Stomach (tissue), 9 donors: ENCODE measurements around the gene CSRP1. TPM values are rescaled to one million over a fixed set of nuclear protein-coding genes. Genes with fewer than 3 reads are reported as not detected.
A peak's percentile ranks its signal among the peaks of the same experiment; 100 is the strongest.

ENCODE experiments used
- DNase-seq, 2 donors: peaks; one replicate each; pipeline versions ENCODE4 v3.0.0 to v3.0.0-alpha.2; 2013 to 2019
- H3K27ac ChIP-seq, 5 donors: fragments of 200-600 bp in 4 of 5; sonication (generic) in 4 of 5; one replicate each; pipeline ENCODE4 v1.5.1; 2013 to 2019; ENCODE audit warnings: mild to moderate bottlenecking in 1 of 5, moderate library complexity in 1 of 5
- H3K27me3 ChIP-seq, 3 donors: fragments of 200-600 bp; sonication (generic); one replicate each; pipeline ENCODE4 v1.5.1; 2017 to 2019; ENCODE audit warnings: mixed run types in 1 of 3
- H3K36me3 ChIP-seq, 4 donors: fragments of 200-600 bp; sonication (generic); 1 replicate in 3 of 4; 2 replicates in 1 of 4; pipeline ENCODE4 v1.5.1; 2016 to 2019
- H3K4me1 ChIP-seq, 4 donors: fragments of 200-600 bp; sonication (generic); one replicate each; pipeline ENCODE4 v1.5.1; 2016 to 2019
- H3K4me3 ChIP-seq, 4 donors: fragments of 200-600 bp; sonication (generic) in 3 of 4; one replicate each; pipeline ENCODE4 v1.5.1; 2016 to 2019; ENCODE audit warnings: mild to moderate bottlenecking in 1 of 4
- H3K9me3 ChIP-seq, 4 donors: fragments of 200-600 bp; sonication (generic); one replicate each; pipeline ENCODE4 v1.5.1; 2016 to 2019
- CTCF ChIP-seq, 7 experiments: fragments of 450-650 bp in 4 of 7; fragments of 200-600 bp in 3 of 7; sonication (generic) in 3 of 7; IDR thresholded peaks; one replicate each; pipeline ENCODE4 v1.5.1; 2016 to 2019; ENCODE audit warnings: antibody characterized with exemption in 7 of 7, control low read depth in 2 of 7, mild to moderate bottlenecking in 1 of 7
- EP300 ChIP-seq: sonication (generic); formaldehyde crosslinking; IDR thresholded peaks from one replicate; pipeline ENCODE4 v1.6.1; 2017; ENCODE audit warnings: antibody characterized with exemption
- POLR2A ChIP-seq, 4 donors: fragments of 450-650 bp; IDR thresholded peaks; one replicate each; pipeline ENCODE4 v1.6.1; 2016; ENCODE audit warnings: antibody characterized with exemption in 4 of 4, control low read depth in 2 of 4, mild to moderate bottlenecking in 1 of 4, moderate library complexity in 1 of 4
- POLR2AphosphoS5 ChIP-seq, 3 donors: sonication (generic); formaldehyde crosslinking; IDR thresholded peaks; one replicate each; pipeline ENCODE4 v1.6.1; 2016; ENCODE audit warnings: antibody characterized with exemption in 3 of 3
- WGBS, 5 donors: extraction: QIAGEN DNeasy Blood & Tissue Kit in 3 of 5; methylation state at CpG; one replicate each; pipeline versions ENCODE4 v1.1.5 to v1.1.7; 2013 to 2018; 5-methylcytosine and 5-hydroxymethylcytosine counted together
- intact Hi-C: fragments of 100-400 bp; cut with DNase I; formaldehyde crosslinking; loops from one replicate; pipeline ENCODE4 v1.15.1; 2023; ENCODE audit warnings: low total_unique reads
- polyA plus RNA-seq, 3 donors: library from polyadenylated mRNA; stranded (reverse); fragments of 200-250 nt; gene quantifications; one replicate each; pipeline ENCODE4 v1.2.3, GENCODE V29; 2013
- total RNA-seq, 5 donors: library from RNA; depleted of rRNA; stranded (reverse); fragments of >200 nt; gene quantifications; one replicate each; pipeline versions ENCODE4 v1.1.0 to v1.2.3, GENCODE V29; 2014 to 2016
- donor health status: healthy with polysubstance abuse.
- donor health status: Bipolar disorder and iron deficiency.
- donor health status: healthy.

The CSRP1 gene
- total and polyA plus RNA-seq, 8 donors = 220 to 2,162 (median 528) TPM

GRCh38 chr1:201514466-201514865 is 7.5 kb upstream of the CSRP1 start:
- Histone ChIP-seq H3K27ac (no peak overlapping the region), H3K9me3 (no peaks in the 10 kb centered on the region), H3K4me1 (peaks cover 18 to 55% (median 34%) of the 10 kb centered on the region in 4 donors), H3K27me3 (no peaks in the 10 kb centered on the region), H3K36me3 (no peaks in the 10 kb centered on the region), H3K4me3 (no peak overlapping the region)
- 93 to 100% (median 97%) methylated on average over 2 of the region's 2 CpGs for WGBS, 5 donors
- intact Hi-C loops = no loop called here
- TF ChIP-seq EP300 = no peak
- peak in 1 of 2 donors; percentile 5 for DNase-seq

DNA sequence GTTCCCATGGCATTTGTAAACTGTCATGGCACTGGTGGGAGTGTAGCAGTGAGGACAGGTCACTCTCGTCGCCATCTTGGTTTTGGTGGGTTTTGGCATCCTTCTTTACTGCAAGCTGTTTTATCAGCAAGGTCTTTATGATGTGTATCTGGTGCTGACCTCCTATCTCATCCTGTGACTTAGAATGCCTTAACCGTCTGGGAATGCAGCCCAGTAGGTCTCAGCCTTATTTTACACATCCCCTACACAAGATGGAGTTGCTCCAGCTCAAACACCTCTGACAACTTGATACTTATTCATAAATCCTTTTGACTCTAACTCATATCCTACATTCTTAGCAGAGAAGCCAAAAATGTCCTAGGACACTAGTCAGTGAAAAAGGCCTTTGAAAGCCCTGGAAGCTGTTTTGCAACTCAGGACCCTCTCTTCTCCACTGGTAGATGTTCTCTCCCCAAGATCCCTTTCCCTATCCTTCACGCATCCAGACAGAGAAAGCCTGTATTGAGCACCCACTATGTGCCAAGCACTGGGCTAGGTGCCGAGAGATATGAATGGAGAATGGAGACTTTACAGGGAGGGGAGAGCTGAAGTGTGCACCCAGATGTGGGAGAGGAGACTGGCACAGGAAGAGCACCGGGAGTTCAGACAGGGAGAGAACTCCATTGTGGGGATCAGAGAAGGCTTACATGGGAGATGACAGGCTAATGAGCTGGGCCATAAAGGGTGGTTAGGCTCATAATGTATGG is 6.7 kb upstream of the CSRP1 start:
- peak overlapping the region in 3 of 5 donors; percentile 83 to 95 (median 90) for H3K27ac ChIP-seq
- no peaks in the 10 kb centered on the region for H3K36me3 ChIP-seq
- no peaks in the 10 kb centered on the region for H3K27me3 ChIP-seq
- TF ChIP-seq POLR2A (IDR thresholded peaks at IDR 0.05) = no peak
- no peak for TF ChIP-seq CTCF (IDR thresholded peaks at IDR 0.05)
- no peak for TF ChIP-seq POLR2AphosphoS5 (IDR thresholded peaks at IDR 0.05)
- no peak for TF ChIP-seq EP300
- intact Hi-C loops = no loop called here
- DNase-seq = peak in 1 of 2 donors; percentile 3
- H3K4me3 ChIP-seq = no peak overlapping the region
- no peaks in the 10 kb centered on the region for H3K9me3 ChIP-seq
- H3K4me1 ChIP-seq = peaks cover 18 to 59% (median 34%) of the 10 kb centered on the region in 4 donors
- 89 to 97% (median 94%) methylated on average over 6 of the region's 6 CpGs for WGBS, 5 donors

DNA sequence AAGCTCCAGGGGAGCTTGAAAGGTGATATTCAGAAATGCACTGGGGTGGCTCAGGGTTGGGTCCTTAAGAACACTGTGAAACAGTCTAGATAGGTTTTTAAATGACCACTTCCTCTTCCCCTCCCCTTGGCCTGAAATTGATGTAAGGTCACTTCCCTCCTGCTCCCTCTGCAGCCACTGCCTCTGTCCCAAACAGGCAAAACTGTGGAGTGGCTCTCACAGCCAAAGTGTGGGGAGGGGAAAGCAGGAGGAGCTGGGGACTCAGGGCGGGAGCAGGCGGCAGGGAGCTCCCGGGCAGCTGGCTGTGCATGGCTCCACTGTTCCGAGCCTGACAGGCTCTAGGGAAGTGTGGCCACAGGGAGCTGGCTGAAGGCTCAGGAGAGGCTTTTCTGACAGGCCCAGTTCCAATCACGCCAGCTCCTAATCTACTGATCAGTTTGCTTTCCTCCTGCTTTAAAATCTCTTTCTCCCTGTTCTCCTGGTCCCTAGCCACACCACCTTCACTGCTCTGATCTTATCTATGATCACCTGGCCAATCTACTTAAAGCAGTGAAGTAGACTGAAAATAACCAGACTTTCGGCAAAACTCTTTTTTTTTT is 5.1 kb upstream of the CSRP1 start:
- Histone ChIP-seq H3K27me3 (no peaks in the 10 kb centered on the region), H3K9me3 (no peaks in the 10 kb centered on the region), H3K27ac (peak overlapping the region; percentile 78 to 95 (median 87)), H3K4me1 (peaks cover 27 to 63% (median 41%) of the 10 kb centered on the region in 4 donors), H3K36me3 (no peaks in the 10 kb centered on the region), H3K4me3 (no peak overlapping the region)
- WGBS, 5 donors = 11 to 30% (median 15%) methylated on average over 6 of the region's 6 CpGs
- intact Hi-C loops = no loop called here
- DNase-seq = peak; percentile 72 to 76
- peak in 1 of 7 experiments; percentile 17 for TF ChIP-seq CTCF (IDR thresholded peaks at IDR 0.05)
- TF ChIP-seq EP300 = no peak
- peak in 2 of 3 donors; percentile 19 to 25 for TF ChIP-seq POLR2AphosphoS5 (IDR thresholded peaks at IDR 0.05)

DNA sequence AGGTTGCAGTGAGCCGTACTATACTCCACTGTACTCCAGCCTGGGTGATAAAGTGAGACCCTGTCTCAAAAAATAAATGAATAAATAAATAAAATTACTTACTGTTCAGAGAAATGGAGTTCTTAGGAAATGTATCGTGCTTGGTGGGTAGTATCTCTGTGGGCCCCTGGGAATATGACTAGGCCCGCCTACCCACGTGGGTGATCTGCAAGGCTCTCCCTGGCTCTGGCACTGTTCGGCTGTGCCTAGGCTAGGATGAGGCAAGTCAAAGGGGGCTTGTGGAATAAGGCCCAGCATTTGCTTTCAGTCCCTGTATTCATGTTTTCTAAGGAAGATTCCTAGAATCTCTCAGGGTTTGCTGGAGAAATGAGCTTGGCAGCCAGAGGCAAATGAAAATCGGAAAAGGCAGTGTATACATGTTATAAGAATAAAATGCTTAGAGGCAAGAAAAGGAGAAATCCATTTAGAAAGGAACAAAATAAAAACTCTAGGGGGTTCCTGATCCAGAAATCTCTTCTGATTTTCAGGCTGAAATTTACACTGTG is 4.5 kb upstream of the CSRP1 start:
- intact Hi-C loops = no loop called here
- DNase-seq = no peak
- peaks cover 27 to 63% (median 43%) of the 10 kb centered on the region in 4 donors for H3K4me1 ChIP-seq

More for the DNA sequence above, 4.5 kb upstream of the CSRP1 start:
- H3K27me3 ChIP-seq = no peaks in the 10 kb centered on the region
- TF ChIP-seq CTCF (IDR thresholded peaks at IDR 0.05) (no peak), POLR2A (IDR thresholded peaks at IDR 0.05) (no peak), EP300 (no peak), POLR2AphosphoS5 (IDR thresholded peaks at IDR 0.05) (no peak)
- H3K36me3 ChIP-seq = no peaks in the 10 kb centered on the region
- no peaks in the 10 kb centered on the region for H3K9me3 ChIP-seq
- WGBS, 5 donors = 67 to 74% (median 74%) methylated on average over 6 of the region's 6 CpGs
- peak overlapping the region; percentile 78 to 95 (median 87) for H3K27ac ChIP-seq
- H3K4me3 ChIP-seq = no peak overlapping the region
